ENCODE results near the gene PREB. TPM values are rescaled to one million over a fixed set of nuclear protein-coding genes. Genes with fewer than 3 reads are reported as not detected.
A peak's percentile ranks its signal among the peaks of the same experiment; 100 is the strongest.
"Not testable (repeated sequence)": the region's sequence is repeated elsewhere in the genome, so short reads cannot be mapped to it uniquely, and the experiment has no call there.

PREB gene
- total RNA-seq, 1 experiment from 2014 or later: 79.3 TPM

DNA sequence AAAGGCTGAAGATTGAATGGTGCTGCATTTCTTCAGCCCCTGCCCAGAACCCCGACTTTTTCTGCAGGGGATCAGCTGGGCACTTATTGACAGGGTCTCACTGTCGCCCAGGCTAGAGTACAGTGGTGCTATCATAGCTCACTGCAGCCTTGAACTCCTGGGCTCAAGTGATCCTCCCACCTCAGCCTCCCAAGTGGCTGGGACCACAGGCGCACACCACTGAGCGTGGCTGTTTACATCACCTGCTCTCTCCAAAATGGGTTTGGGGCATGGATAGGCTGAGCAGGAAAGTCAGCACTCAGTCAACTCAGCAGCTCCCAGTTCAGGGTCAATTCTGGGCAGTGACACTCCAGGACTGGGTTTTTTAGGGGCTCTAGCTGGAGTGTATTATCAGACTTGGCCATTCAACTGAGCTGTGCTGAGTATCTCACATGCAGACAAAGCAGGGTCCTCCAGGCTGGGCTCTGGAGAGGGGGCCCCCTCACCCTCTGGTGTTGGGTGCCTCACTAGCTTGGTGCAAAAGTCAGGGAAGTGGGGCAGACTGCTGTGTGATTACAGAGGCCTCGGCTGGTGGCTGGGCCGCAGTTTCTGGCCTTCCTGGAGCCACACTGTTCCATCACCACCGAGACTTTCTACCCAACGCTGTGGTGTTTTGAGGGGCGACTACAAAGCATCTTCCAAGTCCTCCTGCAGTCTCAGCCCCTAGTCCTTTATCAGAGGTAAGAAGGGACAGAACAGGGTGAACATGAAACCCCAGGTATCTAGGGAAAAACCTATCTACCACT, 6.4 kb downstream of the PREB start:
- no peak for DNase-seq (ENCODE audit: low read depth)

DNA sequence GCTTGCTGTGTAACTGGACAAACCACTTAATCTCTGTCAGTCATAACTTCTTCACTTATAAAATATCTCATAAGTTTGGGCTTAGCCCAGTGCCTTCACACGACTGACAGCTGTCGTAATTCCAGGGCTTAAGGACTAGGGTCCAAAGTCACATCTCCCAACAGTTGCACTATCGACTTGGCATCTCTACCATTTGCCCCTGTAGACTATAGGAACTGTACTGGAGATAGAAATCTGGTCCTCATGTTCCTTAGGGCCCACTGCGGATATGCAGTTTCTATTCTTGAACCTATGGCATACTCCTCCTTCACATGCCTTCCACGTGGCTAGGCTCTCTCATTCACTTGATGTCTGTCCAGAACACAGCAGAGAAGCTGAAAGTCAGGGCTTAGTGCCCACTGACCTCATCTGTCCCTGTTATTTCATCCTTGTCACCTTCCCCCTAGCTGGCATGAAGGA, 8.2 kb downstream of the PREB start:
- no peak for DNase-seq (ENCODE audit: low read depth)

DNA sequence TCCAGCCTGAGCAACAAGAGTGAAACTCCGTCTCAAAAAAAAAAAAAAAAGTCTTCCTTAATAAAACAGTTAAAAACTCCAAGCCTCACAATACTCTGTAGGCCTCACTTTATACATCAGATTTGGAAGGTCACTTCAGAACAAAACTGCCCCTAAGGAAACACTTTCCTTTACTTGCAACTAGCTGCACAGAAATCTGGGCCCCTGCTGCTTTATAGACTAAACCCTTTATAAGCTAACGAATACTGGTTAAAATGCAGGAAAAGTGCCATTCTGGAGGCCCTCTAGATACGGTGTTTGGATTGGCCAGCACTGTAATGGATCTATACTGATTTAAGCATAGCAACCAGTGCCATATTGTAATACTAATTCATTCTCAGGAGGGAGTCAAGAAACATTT, 9.3 kb downstream of the PREB start:
- DNase-seq (ENCODE audit: low read depth): no peak

DNA sequence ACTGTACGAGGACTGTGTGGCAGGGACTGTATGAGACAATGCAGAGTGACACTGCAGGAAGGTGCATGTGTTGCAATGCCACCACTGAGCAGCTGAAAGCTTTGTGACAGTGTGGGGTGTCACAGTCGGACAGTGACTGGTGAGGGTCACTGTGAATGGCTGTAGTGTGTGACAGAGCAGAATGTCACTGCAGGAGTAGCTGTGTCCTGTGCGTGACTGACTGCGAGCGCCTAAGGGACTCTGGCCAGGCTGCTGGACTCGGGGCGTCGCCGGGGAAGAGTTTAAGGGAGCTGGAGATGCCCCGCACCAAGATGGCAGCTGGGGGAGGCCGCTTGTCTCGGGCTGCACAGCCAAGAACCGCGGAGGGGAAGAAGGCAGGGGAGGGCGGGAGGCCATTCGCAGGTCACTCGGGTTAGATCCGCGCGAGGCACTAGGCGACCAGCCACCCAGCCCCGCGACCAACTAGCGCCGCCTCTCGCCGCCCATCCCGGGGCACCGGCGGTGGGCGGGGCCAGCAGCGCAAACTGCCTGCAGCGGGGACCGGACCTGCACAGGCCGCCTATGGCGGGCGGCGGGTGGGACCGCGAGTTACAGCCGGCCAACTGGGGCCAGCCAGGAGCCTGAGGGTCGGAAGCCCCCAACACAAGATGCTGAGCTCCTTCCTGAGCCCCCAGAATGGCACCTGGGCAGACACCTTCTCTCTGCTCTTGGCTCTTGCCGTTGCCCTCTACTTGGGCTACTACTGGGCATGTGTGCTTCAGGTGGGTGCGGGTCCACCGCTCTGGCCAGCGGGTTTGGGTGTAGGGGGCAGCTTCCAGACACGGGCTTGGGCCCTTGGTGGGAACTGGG, 10.9 kb downstream of the PREB start, which contains the start of gene ABHD1:
TSS of gene ABHD1 (plus strand) at position 514 of the 849 bp plus-strand sequence. CDS start at position 648, 134 bp downstream.
- DNase-seq (ENCODE audit: low read depth): peak; percentile 52

DNA sequence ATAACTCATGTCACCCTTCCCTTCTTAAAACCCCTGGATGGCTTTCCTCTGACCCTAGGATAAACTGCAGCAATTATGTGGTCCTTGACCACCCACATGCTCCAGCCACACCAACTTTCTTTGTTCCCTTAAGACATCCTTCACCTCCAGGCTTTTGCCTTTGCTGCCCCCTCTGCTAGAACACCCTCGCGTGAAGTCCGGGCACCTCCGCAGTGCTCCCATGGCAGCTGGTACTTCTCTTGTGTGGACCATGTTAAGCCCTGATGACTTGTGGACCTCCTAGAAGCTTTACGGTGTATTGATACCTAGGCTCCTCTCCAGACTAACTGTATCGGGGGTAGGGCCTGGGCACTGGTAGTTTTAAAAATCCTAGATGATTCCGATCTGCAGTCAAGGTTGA, 11.6 kb downstream of the PREB start:
- no peak for DNase-seq (ENCODE audit: low read depth)

DNA sequence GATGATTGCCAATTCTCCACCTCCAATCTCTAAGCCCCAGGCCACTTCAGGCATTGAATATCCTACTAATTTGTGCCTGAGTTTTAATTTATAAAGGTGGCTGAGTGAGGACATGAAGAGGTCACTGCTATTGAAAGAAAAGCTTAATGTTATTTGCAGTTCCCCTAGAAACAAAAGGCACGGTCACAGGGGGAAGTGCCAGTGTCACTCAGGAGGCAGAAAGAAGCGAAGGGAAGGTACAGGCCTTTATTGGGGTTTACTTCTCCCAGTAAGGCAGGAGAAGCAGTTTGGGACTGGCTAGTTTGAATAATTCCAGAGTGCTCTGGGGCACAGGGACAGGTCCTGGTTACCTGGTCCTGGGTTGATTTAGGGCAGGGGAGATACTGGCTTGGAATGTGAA, 12.5 kb downstream of the PREB start:
- DNase-seq (ENCODE audit: low read depth): no peak

DNA sequence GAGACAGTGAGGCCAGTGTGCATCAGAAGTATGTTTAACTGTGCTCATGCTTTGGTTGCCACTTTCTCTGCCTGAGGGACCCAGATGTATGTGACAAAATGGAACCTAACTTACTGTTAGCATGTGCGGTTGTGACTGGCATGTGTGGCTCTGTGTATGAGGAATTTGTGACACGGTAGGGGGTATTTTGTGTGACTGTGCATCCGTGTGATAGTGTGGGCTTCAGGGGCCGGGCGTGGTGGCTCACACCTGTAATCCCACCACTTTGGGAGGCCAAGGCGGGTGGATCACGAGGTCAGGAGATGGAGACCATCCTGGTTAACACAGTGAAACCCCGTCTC, 15.1 kb downstream of the PREB start:
- not testable (repeated sequence) for DNase-seq (ENCODE audit: low read depth)

DNA sequence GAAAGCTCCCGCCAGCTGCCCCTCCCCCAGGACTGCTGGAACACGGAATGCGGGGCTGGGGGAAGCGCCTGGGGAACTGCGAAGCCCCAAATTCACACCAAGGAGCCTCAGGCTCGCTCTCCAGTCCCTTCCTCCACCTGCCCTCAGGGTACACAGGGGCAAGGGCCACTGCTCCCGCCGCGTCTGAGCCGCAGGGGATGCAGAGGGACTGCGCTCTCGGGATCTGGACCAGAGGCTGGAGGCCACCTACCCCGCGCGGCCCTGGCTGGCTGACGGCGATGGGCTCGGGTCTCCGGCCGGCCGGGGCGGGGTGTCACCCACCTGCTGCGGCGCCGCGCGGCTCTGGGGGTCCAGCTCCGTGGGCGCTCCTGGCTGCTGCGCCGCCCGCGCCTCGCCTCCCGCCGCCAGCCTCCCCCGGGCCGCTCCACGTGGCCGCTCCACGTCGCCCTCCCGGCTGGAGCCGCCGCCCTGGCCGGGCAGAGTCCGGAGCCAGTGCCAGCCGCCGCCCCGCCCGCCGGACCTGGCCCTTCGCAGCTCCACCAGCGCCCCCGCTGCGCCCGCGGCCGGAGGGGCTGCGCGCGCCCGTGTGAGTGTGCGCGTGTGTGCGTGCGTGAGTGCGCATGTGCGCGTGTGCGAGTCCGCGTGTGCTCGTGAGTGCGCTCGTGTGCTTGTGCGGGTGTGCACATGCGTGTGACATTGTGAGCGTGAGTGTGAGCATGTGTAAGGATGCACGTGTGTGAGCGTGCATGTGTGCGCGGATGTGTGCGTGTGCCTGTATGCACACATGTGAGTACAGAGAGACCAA, 15.7 kb downstream of the PREB start, which contains the start of gene CGREF1:
TSS of gene CGREF1 (minus strand) at position 604 of the 805 bp plus-strand sequence. CDS start 14,762 bp downstream, outside the sequence.
- DNase-seq (ENCODE audit: low read depth): peak; percentile 35

DNA sequence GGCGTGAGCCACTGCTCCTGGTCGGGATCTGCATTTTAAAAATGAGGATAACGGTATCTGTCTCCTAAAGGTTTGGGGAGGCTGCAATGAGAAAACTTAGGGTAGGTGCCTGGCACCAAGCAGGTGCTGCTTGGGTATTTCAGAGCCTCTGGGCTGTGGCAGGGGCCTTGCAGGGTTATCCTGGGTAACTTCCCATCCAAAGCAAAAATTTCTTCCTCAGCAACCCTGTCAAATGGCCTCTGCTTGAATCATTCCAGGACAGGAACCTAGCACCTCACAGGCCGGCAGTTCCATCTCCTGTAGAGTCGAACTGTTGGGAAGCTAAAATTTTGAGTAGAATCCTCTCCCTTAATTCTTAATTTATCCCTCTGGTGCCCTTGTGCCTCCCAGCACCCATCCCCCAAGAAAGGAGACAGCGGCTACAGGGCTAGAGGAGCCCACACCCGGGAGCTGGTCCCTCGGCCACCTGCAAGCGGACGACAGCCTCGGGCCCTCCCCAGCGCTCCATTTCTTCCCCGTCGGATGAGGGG, 16.4 kb downstream of the PREB start:
- no peak for DNase-seq (ENCODE audit: low read depth)

DNA sequence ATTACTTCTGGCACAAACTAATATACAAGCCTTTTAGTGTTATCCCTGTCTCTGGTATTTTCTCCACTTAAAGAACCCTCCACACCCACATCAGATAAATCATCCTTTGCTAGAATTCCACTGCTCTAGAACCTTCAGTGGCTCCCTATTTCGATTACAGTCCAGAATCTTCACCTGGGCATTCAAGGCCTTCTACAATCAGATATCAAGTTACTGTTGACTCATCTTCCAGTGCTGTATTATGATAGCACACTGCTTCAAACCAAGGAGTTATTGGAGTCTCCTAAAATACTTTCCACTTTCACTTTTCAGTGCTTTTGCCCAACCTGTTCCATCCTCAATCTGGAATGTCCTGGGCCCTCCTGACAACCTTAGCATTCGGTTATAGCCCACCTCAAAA, 18.9 kb downstream of the PREB start:
- no peak for DNase-seq (ENCODE audit: low read depth)

DNA sequence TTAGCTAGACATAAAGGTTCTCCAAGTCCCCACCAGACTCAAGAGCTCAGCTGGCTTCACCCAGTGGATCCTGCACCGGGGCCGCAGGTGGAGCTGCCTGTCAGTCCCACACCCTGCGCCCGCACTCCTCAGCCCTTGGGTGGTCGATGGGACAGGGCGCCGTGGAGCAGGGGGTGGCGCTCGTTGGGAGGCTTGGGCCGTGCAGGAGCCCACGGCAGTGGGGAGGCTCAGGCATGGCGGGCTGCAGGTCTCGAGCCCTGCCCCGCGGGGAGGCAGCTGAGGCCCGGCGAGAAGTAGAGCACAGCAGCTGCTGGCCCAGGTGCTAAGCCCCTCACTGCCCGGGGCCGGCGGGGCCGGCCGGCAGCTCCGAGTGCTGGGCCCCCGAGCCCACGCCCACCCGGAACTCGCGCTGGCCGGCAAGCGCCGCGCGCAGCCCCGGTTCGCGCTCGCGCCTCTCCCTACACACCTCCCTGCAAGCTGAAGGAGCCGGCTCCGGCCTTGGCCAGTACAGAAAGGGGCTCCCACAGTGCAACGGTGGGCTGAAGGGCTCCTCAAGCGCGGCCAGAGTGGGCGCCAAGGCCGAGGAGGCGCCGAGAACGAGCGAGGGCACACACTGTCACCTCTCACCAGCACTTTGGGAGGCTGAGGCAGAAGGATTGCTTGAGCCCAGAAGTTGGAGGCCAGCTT, 22.9 kb downstream of the PREB start:
- not testable (repeated sequence) for DNase-seq (ENCODE audit: low read depth)

DNA sequence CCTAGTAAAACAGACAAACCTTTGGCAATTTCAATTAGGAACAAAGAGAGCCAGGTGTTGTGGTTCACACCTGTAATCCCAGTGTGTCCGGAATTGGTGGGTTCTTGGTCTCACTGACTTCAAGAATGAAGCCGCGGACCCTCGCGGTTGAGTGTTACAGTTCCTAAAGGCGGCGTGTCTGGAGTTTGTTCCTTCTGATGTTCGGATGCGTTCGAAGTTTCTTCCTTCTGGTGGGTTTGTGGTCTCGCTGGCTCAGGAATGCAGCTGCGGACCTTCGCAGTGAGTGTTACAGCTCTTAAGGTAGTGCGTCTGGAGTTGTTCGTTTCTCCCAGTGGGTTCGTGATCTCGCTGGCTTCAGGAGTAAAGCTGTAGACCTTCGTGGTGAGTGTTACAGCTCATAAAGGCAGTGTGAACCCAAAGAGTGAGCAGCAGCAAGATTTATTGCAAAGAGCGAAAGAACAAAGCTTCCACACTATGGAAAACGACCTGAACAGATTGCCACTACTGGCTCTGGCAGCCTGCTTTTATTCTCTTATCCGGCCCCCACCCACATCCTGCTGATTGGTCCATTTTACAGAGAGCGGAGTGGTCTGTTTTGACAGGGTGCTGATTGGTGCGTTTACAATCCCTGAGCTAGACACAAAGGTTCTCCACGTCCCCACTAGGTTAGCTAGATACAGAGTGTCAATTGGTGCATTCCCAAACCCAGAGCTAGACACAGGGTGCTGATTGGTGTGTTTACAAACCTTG, 23.7 kb downstream of the PREB start:
- DNase-seq (ENCODE audit: low read depth): not testable (repeated sequence)

DNA sequence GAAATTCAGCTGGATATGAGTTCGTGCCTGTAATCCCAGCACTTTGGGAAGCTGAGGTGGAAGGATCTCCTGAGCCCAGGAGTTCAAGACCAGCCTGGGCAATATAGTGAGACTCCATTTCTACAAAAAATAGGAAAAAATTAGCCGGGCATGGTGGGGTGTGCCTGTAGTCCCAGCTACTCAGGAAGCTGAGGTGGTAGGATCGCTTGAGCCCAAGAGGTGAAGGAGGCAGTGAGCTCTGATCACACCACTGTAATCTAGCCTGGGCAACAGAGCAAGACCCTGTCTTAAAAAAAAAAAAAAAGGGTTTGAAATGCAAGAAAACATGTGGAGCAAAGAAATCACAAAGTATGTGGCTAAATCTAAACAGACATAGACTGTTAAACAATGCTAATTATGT, 25.4 kb downstream of the PREB start:
- no peak for DNase-seq (ENCODE audit: low read depth)

DNA sequence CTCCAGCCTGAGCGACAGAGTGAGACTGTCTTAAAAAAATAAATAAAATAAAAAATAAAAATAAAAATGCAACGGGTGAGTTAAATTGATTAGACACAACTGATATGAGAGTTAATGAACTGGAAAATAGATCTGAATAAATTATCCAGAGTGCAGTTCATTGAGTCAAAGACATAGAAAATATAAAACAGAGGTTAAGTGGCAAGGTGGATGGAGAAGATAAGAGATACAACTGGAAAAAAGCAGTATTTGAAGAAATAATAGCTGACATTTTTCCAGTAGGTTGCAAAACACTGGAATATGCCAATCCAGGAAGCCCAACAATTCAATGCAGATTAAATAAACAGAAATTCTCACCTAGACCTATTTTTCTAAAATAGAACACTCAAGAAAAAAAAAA, 26.2 kb downstream of the PREB start:
- DNase-seq (ENCODE audit: low read depth): no peak

DNA sequence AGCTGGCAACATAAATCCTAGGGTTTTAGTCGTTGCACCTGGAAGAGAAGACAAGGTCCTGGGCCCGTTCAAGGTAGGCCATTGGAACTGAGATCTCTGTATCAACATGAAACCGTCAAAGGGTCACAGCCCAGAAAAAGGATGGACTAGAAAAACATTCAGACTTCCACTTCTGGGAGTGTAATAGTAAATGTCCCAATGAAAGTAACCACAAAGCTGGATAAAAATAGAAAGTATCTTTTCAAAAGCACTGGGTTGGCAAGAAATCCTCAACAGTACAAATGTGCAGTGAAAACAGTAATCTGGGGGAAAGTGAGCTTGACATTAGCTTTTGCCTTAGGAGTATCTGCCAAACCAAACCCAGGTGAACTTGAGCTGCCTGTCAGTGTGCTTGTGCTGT, 28.5 kb downstream of the PREB start:
- no peak for DNase-seq (ENCODE audit: low read depth)

DNA sequence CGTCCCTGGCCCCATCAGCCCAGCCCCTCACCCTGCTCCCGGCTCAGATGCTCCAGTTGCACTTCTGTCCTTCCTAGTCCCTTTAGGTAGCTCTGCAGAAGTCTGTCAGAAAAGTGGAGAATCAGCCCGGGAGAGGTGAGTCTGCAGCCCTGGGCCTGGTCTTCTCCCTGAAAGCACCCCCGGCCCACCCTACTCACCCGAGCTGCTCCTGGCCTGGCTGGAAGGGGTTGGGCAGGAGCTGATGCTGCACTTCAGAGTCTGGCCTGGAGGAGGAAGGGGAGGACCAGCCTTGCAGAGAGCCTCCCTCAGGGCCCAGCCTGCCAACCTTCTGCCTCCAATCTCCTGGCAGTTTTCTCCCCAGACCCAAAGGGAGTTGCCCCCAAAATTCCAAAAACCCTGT, 32.1 kb downstream of the PREB start:
- no peak for DNase-seq (ENCODE audit: low read depth)

DNA sequence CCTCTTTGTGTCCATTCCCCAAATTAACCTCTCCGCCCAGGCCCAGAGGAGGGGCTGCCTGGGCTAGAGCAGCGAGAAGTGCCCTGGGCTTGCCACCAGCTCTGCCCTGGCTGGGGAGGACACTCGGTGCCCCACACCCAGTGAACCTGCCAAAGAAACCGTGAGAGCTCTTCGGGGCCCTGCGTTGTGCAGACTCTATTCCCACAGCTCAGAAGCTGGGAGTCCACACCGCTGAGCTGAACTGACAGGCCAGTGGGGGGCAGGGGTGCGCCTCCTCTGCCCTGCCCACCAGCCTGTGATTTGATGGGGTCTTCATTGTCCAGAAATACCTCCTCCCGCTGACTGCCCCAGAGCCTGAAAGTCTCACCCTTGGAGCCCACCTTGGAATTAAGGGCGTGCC, 34.4 kb downstream of the PREB start:
- no peak for DNase-seq (ENCODE audit: low read depth)

DNA sequence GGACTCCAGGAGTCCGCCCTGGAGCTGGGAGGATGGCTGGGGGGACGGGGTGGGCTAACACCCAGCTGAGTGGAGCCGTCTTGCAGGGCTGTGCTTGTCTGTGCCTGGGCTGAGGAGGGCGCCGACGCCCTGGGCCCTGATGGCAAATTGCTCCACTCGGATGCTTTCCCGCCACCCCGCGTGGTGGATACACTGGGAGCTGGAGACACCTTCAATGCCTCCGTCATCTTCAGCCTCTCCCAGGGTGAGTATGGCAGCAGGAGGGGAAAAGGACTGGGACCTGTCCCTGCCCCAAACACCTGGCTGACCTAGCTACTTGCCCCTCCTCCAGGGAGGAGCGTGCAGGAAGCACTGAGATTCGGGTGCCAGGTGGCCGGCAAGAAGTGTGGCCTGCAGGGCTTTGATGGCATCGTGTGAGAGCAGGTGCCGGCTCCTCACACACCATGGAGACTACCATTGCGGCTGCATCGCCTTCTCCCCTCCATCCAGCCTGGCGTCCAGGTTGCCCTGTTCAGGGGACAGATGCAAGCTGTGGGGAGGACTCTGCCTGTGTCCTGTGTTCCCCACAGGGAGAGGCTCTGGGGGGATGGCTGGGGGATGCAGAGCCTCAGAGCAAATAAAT, 35.0 kb downstream of the PREB start:
- DNase-seq (ENCODE audit: low read depth): no peak

DNA sequence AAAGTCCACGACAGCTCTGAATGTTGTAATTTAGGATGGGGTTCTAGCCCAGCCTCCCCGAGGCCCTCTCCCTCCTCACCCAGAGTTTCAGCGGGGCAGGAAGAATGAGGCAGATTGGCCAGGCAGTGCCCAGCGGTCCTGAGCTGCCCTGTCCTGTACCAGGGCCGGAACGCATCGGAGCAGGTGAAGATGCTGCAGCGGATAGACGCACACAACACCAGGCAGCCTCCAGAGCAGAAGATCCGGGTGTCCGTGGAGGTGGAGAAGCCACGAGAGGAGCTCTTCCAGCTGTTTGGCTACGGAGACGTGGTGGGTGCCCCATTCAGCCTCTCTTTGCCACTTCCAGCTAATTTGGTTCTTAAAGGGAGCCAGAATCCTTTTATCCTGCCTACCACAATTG, 37.1 kb downstream of the PREB start:
- no peak for DNase-seq (ENCODE audit: low read depth)

DNA sequence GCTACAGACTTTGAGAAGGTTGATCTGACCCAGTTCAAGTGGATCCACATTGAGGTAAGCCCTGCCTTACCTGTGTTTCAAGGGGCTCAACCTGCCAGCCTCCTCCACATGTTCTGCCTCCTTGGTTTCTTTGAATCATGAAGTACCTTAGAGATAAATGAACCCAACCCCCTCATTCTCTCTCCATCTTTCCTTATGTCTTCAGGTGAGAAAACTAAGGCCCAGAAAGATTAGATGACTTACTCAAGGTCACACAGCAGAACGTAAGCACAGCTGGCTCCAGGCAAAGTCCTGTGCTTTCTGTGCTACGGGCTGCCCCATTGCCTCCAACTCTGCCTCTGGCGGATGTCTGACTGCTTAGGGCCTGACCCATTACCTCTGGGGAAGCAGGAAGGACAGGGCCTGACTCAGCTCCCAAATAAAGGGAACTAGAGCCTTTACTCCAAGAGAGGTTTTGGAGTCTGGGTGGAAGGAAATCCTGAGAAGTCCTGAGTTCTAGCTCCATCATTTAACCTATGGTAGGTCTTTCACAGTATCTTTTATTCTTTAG, 37.6 kb downstream of the PREB start:
- no peak for DNase-seq (ENCODE audit: low read depth)

Data from Daoy (cell line).